Suprapubic skin (tissue), 4 donors: ENCODE data around the gene COL12A1. TPM values are rescaled to one million over a fixed set of nuclear protein-coding genes. Genes with fewer than 3 reads are reported as not detected.

Experiments
- DNase-seq, 2 donors: peaks; one replicate each; pipeline ENCODE4 v3.0.0-alpha.2; 2019; ENCODE audit warnings: low spot score in 2 of 2
- H3K27ac ChIP-seq: fragments of 200-600 bp; sonication (generic); one replicate; pipeline ENCODE4 v1.5.1; 2019
- H3K27me3 ChIP-seq: fragments of 200-600 bp; sonication (generic); one replicate; pipeline ENCODE4 v1.5.1; 2019
- H3K36me3 ChIP-seq: fragments of 200-600 bp; sonication (generic); one replicate; pipeline ENCODE4 v1.5.1; 2019
- H3K4me1 ChIP-seq: fragments of 200-600 bp; sonication (generic); one replicate; pipeline ENCODE4 v1.5.1; 2019
- H3K4me3 ChIP-seq: fragments of 200-600 bp; sonication (generic); one replicate; pipeline ENCODE4 v1.5.1; 2019; ENCODE audit warnings: mild to moderate bottlenecking
- H3K9me3 ChIP-seq: fragments of 200-600 bp; sonication (generic); one replicate; pipeline ENCODE4 v1.5.1; 2019
- CTCF ChIP-seq, 2 donors: fragments of 200-600 bp in 1 of 2; fragments of 450-650 bp in 1 of 2; sonication (generic) in 1 of 2; IDR thresholded peaks; one replicate each; pipeline ENCODE4 v1.5.1; 2016 to 2019; ENCODE audit warnings: antibody characterized with exemption in 2 of 2, mild to moderate bottlenecking in 1 of 2, moderate library complexity in 1 of 2
- EP300 ChIP-seq: sonication (generic); formaldehyde crosslinking; IDR thresholded peaks from one replicate; pipeline ENCODE4 v1.6.1; 2017; ENCODE audit warnings: antibody characterized with exemption
- POLR2A ChIP-seq, 2 donors: fragments of 450-650 bp; IDR thresholded peaks; one replicate each; pipeline ENCODE4 v1.6.1; 2017; ENCODE audit warnings: antibody characterized with exemption in 2 of 2, mild to moderate bottlenecking in 2 of 2, moderate library complexity in 2 of 2
- POLR2AphosphoS5 ChIP-seq, 3 donors: sonication (generic); formaldehyde crosslinking; IDR thresholded peaks; one replicate each; pipeline ENCODE4 v1.6.1; 2017; ENCODE audit warnings: antibody characterized with exemption in 3 of 3
- WGBS: methylation state at CpG from one replicate; pipeline ENCODE4 v1.1.5; 2018; 5-methylcytosine and 5-hydroxymethylcytosine counted together
- total RNA-seq, 4 donors: library from RNA; depleted of rRNA; stranded (reverse); fragments of >200 nt; gene quantifications; one replicate each; pipeline ENCODE4 v1.1.0, GENCODE V29; 2016

Gene COL12A1
- total RNA-seq, 4 donors from 2014 or later = 41.2 to 47.2 (median 44.1) TPM

- DNase-seq = no peak
- H3K4me3 ChIP-seq = no peak overlapping the region
- H3K27ac ChIP-seq = no peak overlapping the region
- no peaks in the 10 kb centered on the region for H3K4me1 ChIP-seq
- 89% methylated on average over 4 of the region's 4 CpGs for WGBS
- H3K27me3 ChIP-seq = no peaks in the 10 kb centered on the region
- TF ChIP-seq POLR2A (IDR thresholded peaks at IDR 0.05) (no peak), POLR2AphosphoS5 (IDR thresholded peaks at IDR 0.05) (no peak), CTCF (IDR thresholded peaks at IDR 0.05) (no peak), EP300 (no peak)
- no peaks in the 10 kb centered on the region for H3K9me3 ChIP-seq
- H3K36me3 ChIP-seq = peaks cover 13% of the 10 kb centered on the region
Measured at GRCh38 chr6:75091467-75092190, 114.2 kb downstream of the COL12A1 start.

GRCh38 chr6:75090576-75090975 is 115.3 kb downstream of the COL12A1 start:
- H3K4me1 ChIP-seq = no peaks in the 10 kb centered on the region
- 81% methylated on average over 1 of the region's 1 CpG for WGBS
- TF ChIP-seq POLR2A (IDR thresholded peaks at IDR 0.05) (no peak), CTCF (IDR thresholded peaks at IDR 0.05) (no peak), POLR2AphosphoS5 (IDR thresholded peaks at IDR 0.05) (no peak), EP300 (no peak)
- no peak overlapping the region for H3K27ac ChIP-seq
- peaks cover 13% of the 10 kb centered on the region for H3K36me3 ChIP-seq
- no peaks in the 10 kb centered on the region for H3K9me3 ChIP-seq
- no peaks in the 10 kb centered on the region for H3K27me3 ChIP-seq
- no peak for DNase-seq
- no peak overlapping the region for H3K4me3 ChIP-seq

- peaks cover 4% of the 10 kb centered on the region for H3K4me1 ChIP-seq
- no peaks in the 10 kb centered on the region for H3K9me3 ChIP-seq
- TF ChIP-seq CTCF (IDR thresholded peaks at IDR 0.05) (no peak), EP300 (no peak), POLR2AphosphoS5 (IDR thresholded peaks at IDR 0.05) (no peak), POLR2A (IDR thresholded peaks at IDR 0.05) (no peak)
- WGBS = 86% methylated on average over 8 of the region's 8 CpGs
- no peak overlapping the region for H3K4me3 ChIP-seq
- H3K36me3 ChIP-seq = peaks cover 16% of the 10 kb centered on the region
- DNase-seq = no peak
- no peaks in the 10 kb centered on the region for H3K27me3 ChIP-seq
- no peak overlapping the region for H3K27ac ChIP-seq
Measured at GRCh38 chr6:75089921-75090320, 115.9 kb downstream of the COL12A1 start.

GRCh38 chr6:75089151-75089897 is 116.5 kb downstream of the COL12A1 start:
- no peaks in the 10 kb centered on the region for H3K9me3 ChIP-seq
- no peaks in the 10 kb centered on the region for H3K27me3 ChIP-seq
- TF ChIP-seq CTCF (IDR thresholded peaks at IDR 0.05) (no peak), POLR2A (IDR thresholded peaks at IDR 0.05) (no peak), EP300 (no peak), POLR2AphosphoS5 (IDR thresholded peaks at IDR 0.05) (no peak)
- peaks cover 18% of the 10 kb centered on the region for H3K36me3 ChIP-seq
- peaks cover 6% of the 10 kb centered on the region for H3K4me1 ChIP-seq
- H3K4me3 ChIP-seq = no peak overlapping the region
- DNase-seq = no peak
- 82% methylated on average over 2 of the region's 2 CpGs for WGBS
- H3K27ac ChIP-seq = no peak overlapping the region

GRCh38 chr6:75085931-75086635 is 119.8 kb downstream of the COL12A1 start:
- H3K27ac ChIP-seq = no peak overlapping the region
- H3K4me1 ChIP-seq = peaks cover 6% of the 10 kb centered on the region
- no peak overlapping the region for H3K4me3 ChIP-seq
- no peak for DNase-seq
- TF ChIP-seq POLR2AphosphoS5 (IDR thresholded peaks at IDR 0.05) (no peak), CTCF (IDR thresholded peaks at IDR 0.05) (no peak), POLR2A (IDR thresholded peaks at IDR 0.05) (no peak), EP300 (no peak)
- no peaks in the 10 kb centered on the region for H3K27me3 ChIP-seq
- 93% methylated on average over 13 of the region's 13 CpGs for WGBS
- H3K9me3 ChIP-seq = no peaks in the 10 kb centered on the region
- H3K36me3 ChIP-seq = peaks cover 18% of the 10 kb centered on the region
